Globus pallidus (tissue), 1 donor: ENCODE measurements around the gene HRCT1.
"Not testable (repeated sequence)": the region's sequence is repeated elsewhere in the genome, so short reads cannot be mapped to it uniquely, and the experiment has no call there.

Experiments
- DNase-seq: peaks from one replicate; pipeline ENCODE4 v3.0.0-alpha.2; 2015; ENCODE audit warnings: low spot score

HRCT1 gene

GRCh38 chr9:35905912-35906679, at the start of gene HRCT1:
HRCT1 (plus strand) TSS chr9:35906202; CDS start chr9:35906288, 86 bp downstream.
- no peak for DNase-seq

- no peak for DNase-seq
Observed at GRCh38 chr9:35856206-35856605, 49.8 kb upstream of the HRCT1 start.

- no peak for DNase-seq
Observed at GRCh38 chr9:35856882-35857281, 49.1 kb upstream of the HRCT1 start.

GRCh38 chr9:35858458-35858857, 47.5 kb upstream of the HRCT1 start:
- no peak for DNase-seq

- DNase-seq, result no peak
Observed at GRCh38 chr9:35859310-35859989, 46.6 kb upstream of the HRCT1 start.

- no peak for DNase-seq
Observed at GRCh38 chr9:35859990-35860339, 46.0 kb upstream of the HRCT1 start.

GRCh38 chr9:35861161-35861897, 44.7 kb upstream of the HRCT1 start:
- DNase-seq, result no peak

- DNase-seq, result no peak
Observed at GRCh38 chr9:35862328-35862727, 43.7 kb upstream of the HRCT1 start.

- DNase-seq, result no peak
Observed at GRCh38 chr9:35863583-35863982, 42.4 kb upstream of the HRCT1 start.

- DNase-seq, result no peak
Observed at GRCh38 chr9:35864695-35865255, 41.2 kb upstream of the HRCT1 start.

GRCh38 chr9:35867538-35867937, 38.5 kb upstream of the HRCT1 start:
- DNase-seq, result no peak

- DNase-seq, result no peak
Observed at GRCh38 chr9:35868933-35869332, 37.1 kb upstream of the HRCT1 start.

GRCh38 chr9:35869621-35870216, 36.3 kb upstream of the HRCT1 start:
- DNase-seq, result no peak

- DNase-seq, result no peak
Observed at GRCh38 chr9:35870351-35870923, 35.6 kb upstream of the HRCT1 start, which contains the start of gene OR13J1. OR13J1 (minus strand) TSS chr9:35870401; CDS start chr9:35870401, 0 bp downstream.

GRCh38 chr9:35871545-35871944, 34.5 kb upstream of the HRCT1 start:
- DNase-seq, result no peak

- DNase-seq, result no peak
Observed at GRCh38 chr9:35872505-35872904, 33.5 kb upstream of the HRCT1 start.

- peak; percentile 80 for DNase-seq
Observed at GRCh38 chr9:35882263-35882848, 23.6 kb upstream of the HRCT1 start.

GRCh38 chr9:35882996-35883395, 23.0 kb upstream of the HRCT1 start:
- no peak for DNase-seq

GRCh38 chr9:35884908-35885307, 21.1 kb upstream of the HRCT1 start:
- DNase-seq, result not testable (repeated sequence)

GRCh38 chr9:35891646-35892045, 14.4 kb upstream of the HRCT1 start:
- no peak for DNase-seq

- no peak for DNase-seq
Observed at GRCh38 chr9:35892051-35892450, 14.0 kb upstream of the HRCT1 start.
